Ovary (tissue), 9 donors: ENCODE results near the gene IQCN. TPM values are rescaled to one million over a fixed set of nuclear protein-coding genes. Genes with fewer than 3 reads are reported as not detected.

Experiments
- DNase-seq, 5 donors: peaks; one replicate each; pipeline ENCODE4 v3.0.0-alpha.2; 2019 to 2020
- H3K27ac ChIP-seq, 2 donors: fragments of 200-600 bp; one replicate each; pipeline versions ENCODE4 v1.5.1 to v1.8.0; 2019 to 2022
- H3K27me3 ChIP-seq: fragments of 200-600 bp; one replicate; pipeline ENCODE4 v1.8.0; 2022
- H3K36me3 ChIP-seq: fragments of 200-600 bp; sonication (generic); one replicate; pipeline ENCODE4 v1.5.1; 2019
- H3K4me1 ChIP-seq: one replicate; pipeline ENCODE4 v1.8.1; 2013; ENCODE audit warnings: mild to moderate bottlenecking, moderate library complexity; ENCODE audit not compliant: insufficient read depth
- H3K4me3 ChIP-seq: fragments of 200-600 bp; sonication (generic); one replicate; pipeline ENCODE4 v1.5.1; 2017
- H3K9me3 ChIP-seq, 2 donors: fragments of 200-600 bp in 1 of 2; sonication (generic) in 1 of 2; one replicate each; pipeline versions ENCODE4 v1.5.1 to v1.8.1; 2013 to 2019; ENCODE audit warnings: mild to moderate bottlenecking in 1 of 2, moderate library complexity in 1 of 2
- EP300 ChIP-seq: sonication (generic); formaldehyde crosslinking; IDR thresholded peaks from one replicate; pipeline ENCODE4 v1.6.1; 2017; ENCODE audit warnings: antibody characterized with exemption
- POLR2A ChIP-seq: fragments of 450-650 bp; IDR thresholded peaks from one replicate; pipeline ENCODE4 v1.6.1; 2017; ENCODE audit warnings: antibody characterized with exemption, mild to moderate bottlenecking, moderate library complexity
- WGBS, 3 donors: extraction: QIAGEN DNeasy Blood & Tissue Kit in 1 of 3; methylation state at CpG; one replicate each; pipeline versions ENCODE4 v1.1.5 to v1.1.7; 2013 to 2017; 5-methylcytosine and 5-hydroxymethylcytosine counted together
- intact Hi-C, 4 donors: fragments of 100-400 bp; cut with DNase I; formaldehyde crosslinking; loops; one replicate each; pipeline versions ENCODE4 v1.11.0 to v1.15.1; 2022 to 2023
- polyA plus RNA-seq, 2 donors: library from polyadenylated mRNA; stranded (reverse); fragments of 200-250 nt in 1 of 2; fragments of 350-450 nt in 1 of 2; fragmentation: Illumina TruSeq in 1 of 2; extraction: RNeasy Lipid Tissue Mini Kit (QIAGEN cat#74804) in 1 of 2; gene quantifications; one replicate each; pipeline ENCODE4 v1.2.3, GENCODE V29; 2013 to 2014
- total RNA-seq, 7 donors: library from RNA; depleted of rRNA in 2 of 7; stranded (reverse); fragments of >200 nt in 2 of 7; fragmentation: NEBNext Ultra II Directional in 3 of 7; extraction: Animal tissue kit (Norgen Biotek cat#: 25700) in 3 of 7; gene quantifications; one replicate each; pipeline versions ENCODE4 v1.1.0 to v1.2.4, GENCODE V29; 2016 to 2023
- TF ChIP-seq, protein P1 (sequence below), 3 donors: fragments of 450-650 bp in 2 of 3; fragments of 200-600 bp in 1 of 3; IDR thresholded peaks; one replicate each; pipeline versions ENCODE4 v1.5.1 to v1.8.0; 2016 to 2022; ENCODE audit warnings: antibody characterized with exemption in 3 of 3, mild to moderate bottlenecking in 1 of 3
- donor health status: DM: no; HTN: no; CAD: no; lungs with moderate emphysema.
- donor health status: DM: no; HTN: no; CAD: no.
- donor health status: Bipolar disorder and iron deficiency.
- donor health status: DM: yes; HTN: yes; CAD: no.
- donor health status: DM: no; HTN: no; CAD: no.
- donor health status: DM: yes; HTN: yes; CAD: no.

Gene IQCN
- total and polyA plus RNA-seq, 9 donors, result 2.5 to 18.4 (median 10.8) TPM

DNA sequence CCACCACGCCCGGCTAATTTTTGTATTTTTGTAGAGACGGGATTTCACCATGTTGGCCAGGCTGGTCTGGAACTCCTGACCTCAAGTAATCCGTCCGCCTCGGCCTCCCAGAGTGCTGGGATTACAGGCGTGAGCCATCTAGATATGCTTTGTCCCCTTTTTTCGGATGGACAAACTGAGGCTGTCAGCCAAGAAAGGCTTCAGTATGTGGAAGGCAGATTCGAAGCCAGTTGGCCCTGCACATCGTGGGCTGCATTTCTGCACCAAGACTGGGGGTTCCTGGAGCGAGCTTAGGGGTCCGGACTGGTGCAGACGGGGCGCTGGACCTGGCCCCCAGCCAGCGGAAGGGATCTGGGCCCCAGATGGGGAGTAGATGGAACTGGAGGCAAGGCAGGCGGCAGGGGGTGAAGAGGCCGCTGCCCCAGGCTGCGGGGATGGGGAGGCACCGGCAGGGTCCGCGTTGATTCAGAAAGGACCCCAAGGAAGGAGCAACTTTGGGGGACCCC, 16.8 kb upstream of the IQCN start:
- H3K27ac ChIP-seq, result peak overlapping the region; percentile 95 to 100
- no peaks in the 10 kb centered on the region for H3K9me3 ChIP-seq
- 26 to 28% (median 27%) methylated on average over 20 to 21 of the region's 21 CpGs for WGBS, 3 donors
- peak overlapping the region; percentile 72 for H3K4me3 ChIP-seq
- no peaks in the 10 kb centered on the region for H3K36me3 ChIP-seq
- no peaks in the 10 kb centered on the region for H3K27me3 ChIP-seq
- TF ChIP-seq, protein P1, sequence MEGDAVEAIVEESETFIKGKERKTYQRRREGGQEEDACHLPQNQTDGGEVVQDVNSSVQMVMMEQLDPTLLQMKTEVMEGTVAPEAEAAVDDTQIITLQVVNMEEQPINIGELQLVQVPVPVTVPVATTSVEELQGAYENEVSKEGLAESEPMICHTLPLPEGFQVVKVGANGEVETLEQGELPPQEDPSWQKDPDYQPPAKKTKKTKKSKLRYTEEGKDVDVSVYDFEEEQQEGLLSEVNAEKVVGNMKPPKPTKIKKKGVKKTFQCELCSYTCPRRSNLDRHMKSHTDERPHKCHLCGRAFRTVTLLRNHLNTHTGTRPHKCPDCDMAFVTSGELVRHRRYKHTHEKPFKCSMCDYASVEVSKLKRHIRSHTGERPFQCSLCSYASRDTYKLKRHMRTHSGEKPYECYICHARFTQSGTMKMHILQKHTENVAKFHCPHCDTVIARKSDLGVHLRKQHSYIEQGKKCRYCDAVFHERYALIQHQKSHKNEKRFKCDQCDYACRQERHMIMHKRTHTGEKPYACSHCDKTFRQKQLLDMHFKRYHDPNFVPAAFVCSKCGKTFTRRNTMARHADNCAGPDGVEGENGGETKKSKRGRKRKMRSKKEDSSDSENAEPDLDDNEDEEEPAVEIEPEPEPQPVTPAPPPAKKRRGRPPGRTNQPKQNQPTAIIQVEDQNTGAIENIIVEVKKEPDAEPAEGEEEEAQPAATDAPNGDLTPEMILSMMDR (IDR thresholded peaks at IDR 0.05), result peak in 1 of 3 donors; percentile 14
- TF ChIP-seq EP300 (no peak), POLR2A (no peak)
- DNase-seq, result peak; percentile 60 to 83 (median 79)
- H3K4me1 ChIP-seq, result peaks cover 12% of the 10 kb centered on the region
- intact Hi-C loops, result no loop called here

DNA sequence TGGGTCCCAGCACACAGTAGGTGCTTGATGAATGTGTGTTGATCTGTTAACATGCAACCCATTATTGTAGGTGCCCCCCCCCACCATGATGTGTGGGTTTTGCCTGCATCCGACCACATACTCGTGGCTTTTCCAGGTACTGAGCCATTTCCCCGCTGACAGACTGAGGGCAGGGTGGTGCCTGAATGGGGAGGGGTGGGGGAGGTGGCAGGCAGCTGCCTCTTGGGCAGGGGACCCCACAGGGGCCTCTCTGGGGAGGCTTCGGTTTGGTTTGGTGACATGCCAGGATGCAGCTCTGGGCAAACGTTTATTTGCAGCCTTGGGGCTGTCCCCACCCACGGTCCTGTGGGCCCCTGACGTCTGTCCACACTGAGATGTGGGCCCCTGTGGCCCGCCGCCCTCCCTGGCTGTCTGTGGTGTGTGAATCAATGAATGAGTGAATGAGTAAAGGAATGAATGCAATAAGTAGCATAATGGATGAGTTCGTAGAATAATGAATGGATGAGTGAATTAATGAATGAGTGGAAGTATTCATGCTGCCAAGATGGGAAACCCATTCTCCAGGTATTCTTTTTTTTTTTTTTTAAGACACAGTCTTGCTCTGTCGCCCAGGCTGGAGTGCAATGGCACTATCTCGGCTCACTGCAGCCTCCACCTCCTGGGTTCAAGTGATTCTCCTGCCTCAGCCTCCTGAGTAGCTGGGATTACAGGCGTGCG, 16.2 kb upstream of the IQCN start:
- Histone ChIP-seq H3K9me3 (no peaks in the 10 kb centered on the region), H3K4me3 (no peak overlapping the region), H3K27me3 (no peaks in the 10 kb centered on the region), H3K36me3 (no peaks in the 10 kb centered on the region), H3K4me1 (peaks cover 14% of the 10 kb centered on the region), H3K27ac (peak overlapping the region; percentile 95 to 100)
- 46 to 54% (median 48%) methylated on average over 12 to 14 of the region's 14 CpGs for WGBS, 3 donors
- no peak for TF ChIP-seq POLR2A
- TF ChIP-seq, protein P1 (IDR thresholded peaks at IDR 0.05), result no peak
- no peak for TF ChIP-seq EP300
- peak in 4 of 5 donors; percentile 56 to 73 (median 70) for DNase-seq
- intact Hi-C loops, result no loop called here

DNA sequence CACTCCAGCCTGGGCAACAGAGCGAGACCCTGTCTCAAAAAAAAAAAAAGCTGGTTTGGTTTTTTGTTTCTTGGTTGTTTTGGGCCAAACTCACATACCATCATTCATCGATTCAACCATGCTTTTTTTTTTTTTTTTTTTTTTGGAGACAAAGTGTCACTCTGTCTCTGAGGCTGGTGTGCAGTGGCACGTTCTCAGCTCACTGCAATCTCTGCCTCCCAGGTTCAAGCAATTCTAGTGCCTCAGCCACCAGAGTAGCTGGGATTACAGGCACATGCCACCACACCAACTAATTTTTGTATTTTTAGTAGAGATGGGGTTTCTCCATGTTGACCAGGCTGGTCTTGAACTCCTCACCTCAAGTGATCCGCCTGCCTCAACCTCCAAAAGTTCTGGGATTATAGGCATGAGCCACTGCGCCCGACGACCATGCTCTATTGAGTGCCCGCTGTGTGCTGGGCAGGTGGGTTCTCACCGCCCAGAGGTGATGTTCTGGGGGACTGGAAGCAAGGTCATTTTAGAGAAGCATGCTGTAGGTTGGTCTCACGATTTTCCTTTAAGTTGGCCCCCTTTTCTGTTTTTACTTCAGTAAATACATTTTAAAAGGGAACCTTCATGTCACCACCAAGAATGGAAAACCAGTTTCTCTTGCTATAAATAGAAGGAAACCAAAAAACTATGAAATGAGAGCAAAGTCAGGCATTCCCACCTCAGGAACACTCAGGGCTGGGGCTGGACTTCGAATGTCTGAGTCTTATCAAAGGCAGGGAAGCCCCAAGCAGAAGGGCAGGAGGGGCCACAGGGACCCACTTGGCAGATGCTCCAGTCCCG, 15.4 kb upstream of the IQCN start:
- intact Hi-C loops, result no loop called here
- peak in 1 of 5 donors; percentile 31 for DNase-seq
- Histone ChIP-seq H3K36me3 (no peaks in the 10 kb centered on the region), H3K27me3 (no peaks in the 10 kb centered on the region), H3K4me1 (peaks cover 17% of the 10 kb centered on the region), H3K4me3 (no peak overlapping the region), H3K27ac (peak overlapping the region; percentile 95 to 100), H3K9me3 (no peaks in the 10 kb centered on the region)
- WGBS, 3 donors, result 58 to 63% (median 59%) methylated on average over 12 of the region's 12 CpGs
- TF ChIP-seq, protein P1 (IDR thresholded peaks at IDR 0.05), result no peak
- no peak for TF ChIP-seq EP300
- no peak for TF ChIP-seq POLR2A

DNA sequence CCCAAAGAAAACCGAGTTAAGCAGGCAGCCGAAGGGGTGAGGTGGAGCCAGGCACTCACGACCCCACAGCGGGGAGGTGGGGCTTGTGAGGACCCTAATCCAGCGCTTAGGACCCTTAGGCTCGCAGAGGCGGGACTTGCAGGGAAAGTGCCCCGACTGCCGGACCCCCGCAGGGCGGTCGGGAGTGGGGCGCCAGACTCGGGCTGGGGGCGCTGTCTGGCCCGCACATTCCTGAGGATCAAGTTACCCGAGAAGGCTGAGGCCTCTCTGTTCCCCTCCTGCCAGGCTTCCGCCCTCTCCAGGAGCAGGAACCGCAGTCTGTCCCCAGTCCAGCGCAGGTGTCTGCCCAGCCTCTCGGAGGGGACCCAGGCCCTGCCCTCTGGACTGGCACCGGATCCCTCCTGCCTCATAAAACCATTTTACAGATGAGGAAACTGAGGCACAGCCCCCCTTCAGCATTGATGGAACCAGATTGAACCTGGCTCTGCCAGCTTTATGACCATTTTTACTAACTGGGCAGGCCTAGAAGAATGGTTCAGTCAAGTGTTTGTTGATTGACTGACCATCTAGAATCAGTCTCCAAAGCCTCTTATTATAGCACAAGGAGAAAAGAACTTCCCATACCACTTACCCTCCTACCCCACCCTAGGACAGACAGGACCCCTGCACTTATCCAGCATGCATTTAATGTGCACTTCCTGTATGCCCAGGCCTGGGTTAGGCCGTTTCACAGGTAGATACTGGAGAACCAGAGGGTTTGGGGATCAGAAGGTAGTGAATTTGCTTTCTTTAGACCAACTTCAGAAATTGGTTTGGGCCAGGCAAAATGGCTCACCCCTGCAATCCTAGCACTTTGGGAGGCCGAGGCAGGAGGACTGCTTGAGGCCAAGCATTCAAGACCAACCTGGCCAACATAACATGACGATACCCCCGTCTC, 13.9 kb upstream of the IQCN start:
- H3K4me3 ChIP-seq, result no peak overlapping the region
- peaks cover 15% of the 10 kb centered on the region for H3K4me1 ChIP-seq
- H3K27me3 ChIP-seq, result no peaks in the 10 kb centered on the region
- WGBS, 3 donors, result 38 to 51% (median 42%) methylated on average over 26 of the region's 26 CpGs
- TF ChIP-seq POLR2A (no peak), EP300 (no peak)
- TF ChIP-seq, protein P1 (IDR thresholded peaks at IDR 0.05), result no peak
- no peaks in the 10 kb centered on the region for H3K36me3 ChIP-seq
- no peaks in the 10 kb centered on the region for H3K9me3 ChIP-seq
- H3K27ac ChIP-seq, result peak overlapping the region; percentile 71 to 84
- DNase-seq, result peak in 2 of 5 donors; percentile 33 to 50
- intact Hi-C loops, result no loop called here
